Mesenchymal stem cell (in vitro differentiated cells and primary cell): ENCODE results near the gene PCDHB7.
"Not testable (repeated sequence)": the region's sequence is repeated elsewhere in the genome, so short reads cannot be mapped to it uniquely, and the experiment has no call there.

Experiments used
- DNase-seq: peaks from one replicate; pipeline ENCODE4 v3.0.0-alpha.2; 2013
- H2AFZ ChIP-seq: one replicate; pipeline ENCODE4 v1.6.1; 2013; ENCODE audit warnings: low read depth, mild to moderate bottlenecking, control low read depth, inconsistent platforms, low read length, moderate library complexity
- H2AK5ac ChIP-seq: 2 replicates; pipeline ENCODE4 v1.6.1; 2013; ENCODE audit warnings: low read length, moderate library complexity, mild to moderate bottlenecking, inconsistent platforms; ENCODE audit not compliant: severe bottlenecking
- H2BK120ac ChIP-seq: one replicate; pipeline ENCODE4 v1.6.1; 2013; ENCODE audit warnings: low read depth, mild to moderate bottlenecking, inconsistent platforms, low read length, moderate library complexity
- H2BK12ac ChIP-seq, 2 experiments: one replicate each; pipeline ENCODE4 v1.6.1; 2013; ENCODE audit warnings: inconsistent platforms in 2 of 2, low read length in 2 of 2, mild to moderate bottlenecking in 2 of 2, moderate library complexity in 2 of 2, control low read depth in 1 of 2
- H2BK15ac ChIP-seq: one replicate; pipeline ENCODE4 v1.6.1; 2013; ENCODE audit warnings: mild to moderate bottlenecking, low read depth, inconsistent platforms; ENCODE audit not compliant: poor library complexity, severe bottlenecking
- H2BK5ac ChIP-seq: 2 replicates; pipeline ENCODE4 v1.6.1; 2013; ENCODE audit warnings: low read depth, mild to moderate bottlenecking, low read length, control low read depth, inconsistent platforms; ENCODE audit not compliant: poor library complexity, severe bottlenecking
- H3K14ac ChIP-seq, 2 experiments: one replicate each; pipeline ENCODE4 v1.6.1; 2013; ENCODE audit warnings: inconsistent platforms in 2 of 2, low read length in 2 of 2, control low read depth in 1 of 2, mild to moderate bottlenecking in 1 of 2, moderate library complexity in 1 of 2
- H3K18ac ChIP-seq, 2 experiments: one replicate each; pipeline ENCODE4 v1.6.1; 2013; ENCODE audit warnings: inconsistent platforms in 2 of 2, low read length in 2 of 2, control low read depth in 1 of 2, low read depth in 1 of 2, mild to moderate bottlenecking in 1 of 2
- H3K23ac ChIP-seq, 2 experiments: one replicate each; pipeline ENCODE4 v1.6.1; 2013; ENCODE audit warnings: inconsistent platforms in 2 of 2, low read length in 2 of 2, mild to moderate bottlenecking in 2 of 2, moderate library complexity in 2 of 2, control low read depth in 1 of 2
- H3K27ac ChIP-seq: 2 replicates; pipeline ENCODE4 v1.5.1; 2013; ENCODE audit warnings: mild to moderate bottlenecking, moderate library complexity, low read length, control low read depth, inconsistent platforms; ENCODE audit not compliant: poor library complexity, severe bottlenecking
- H3K27me3 ChIP-seq, 2 experiments: 2 replicates each; pipeline versions ENCODE4 v1.6.1 to v1.7.0; 2013; ENCODE audit warnings: low read length in 2 of 2, mild to moderate bottlenecking in 2 of 2, moderate library complexity in 2 of 2, control low read depth in 1 of 2, inconsistent platforms in 1 of 2; ENCODE audit not compliant: control insufficient read depth in 1 of 2, insufficient read depth in 1 of 2
- H3K36me3 ChIP-seq, 2 experiments: 2 replicates each; pipeline versions ENCODE4 v1.6.1 to v1.7.0; 2013; ENCODE audit warnings: low read length in 2 of 2, control low read depth in 1 of 2, inconsistent platforms in 1 of 2, low read depth in 1 of 2, mild to moderate bottlenecking in 1 of 2; ENCODE audit not compliant: insufficient read depth in 2 of 2, control insufficient read depth in 1 of 2
- H3K4ac ChIP-seq, 2 experiments: one replicate each; pipeline ENCODE4 v1.6.1; 2013; ENCODE audit warnings: inconsistent platforms in 2 of 2, low read length in 2 of 2, mild to moderate bottlenecking in 2 of 2, moderate library complexity in 2 of 2, control low read depth in 1 of 2, low read depth in 1 of 2
- H3K4me1 ChIP-seq: 2 replicates; pipeline ENCODE4 v1.6.1; 2013; ENCODE audit warnings: low read depth, low read length, control low read depth; ENCODE audit not compliant: control insufficient read depth, insufficient read depth
- H3K4me2 ChIP-seq: 2 replicates; pipeline ENCODE4 v1.6.1; 2013; ENCODE audit warnings: low read length, mild to moderate bottlenecking, inconsistent platforms; ENCODE audit not compliant: poor library complexity, severe bottlenecking
- H3K4me3 ChIP-seq, 2 experiments: 2 replicates each; pipeline versions ENCODE4 v1.5.1 to v1.7.0; 2013; ENCODE audit warnings: low read length in 2 of 2, mild to moderate bottlenecking in 2 of 2, control low read depth in 1 of 2, low read depth in 1 of 2; ENCODE audit not compliant: insufficient read depth in 1 of 2
- H3K79me1 ChIP-seq: replicated peaks from 2 replicates; pipeline ENCODE4 v1.6.1; 2013; ENCODE audit warnings: mild to moderate bottlenecking, control low read depth, low read length, inconsistent platforms; ENCODE audit not compliant: poor library complexity, severe bottlenecking
- H3K9ac ChIP-seq: 2 replicates; pipeline ENCODE4 v1.7.0; 2013; ENCODE audit warnings: mild to moderate bottlenecking, low read length, moderate library complexity
- H3K9me3 ChIP-seq: 2 replicates; pipeline ENCODE4 v1.7.0; 2013; ENCODE audit warnings: mild to moderate bottlenecking, low read length; ENCODE audit not compliant: control insufficient read depth
- H4K8ac ChIP-seq: one replicate; pipeline ENCODE4 v1.6.1; 2013; ENCODE audit warnings: inconsistent platforms, mild to moderate bottlenecking, low read length, moderate library complexity
- H4K91ac ChIP-seq: one replicate; pipeline ENCODE4 v1.6.1; 2013; ENCODE audit warnings: mild to moderate bottlenecking, low read length, inconsistent platforms
- WGBS: methylation state at CpG from one replicate; pipeline ENCODE4 v1.1.7; 2013; ENCODE audit warnings: mixed read lengths; 5-methylcytosine and 5-hydroxymethylcytosine counted together

PCDHB7 gene

DNA sequence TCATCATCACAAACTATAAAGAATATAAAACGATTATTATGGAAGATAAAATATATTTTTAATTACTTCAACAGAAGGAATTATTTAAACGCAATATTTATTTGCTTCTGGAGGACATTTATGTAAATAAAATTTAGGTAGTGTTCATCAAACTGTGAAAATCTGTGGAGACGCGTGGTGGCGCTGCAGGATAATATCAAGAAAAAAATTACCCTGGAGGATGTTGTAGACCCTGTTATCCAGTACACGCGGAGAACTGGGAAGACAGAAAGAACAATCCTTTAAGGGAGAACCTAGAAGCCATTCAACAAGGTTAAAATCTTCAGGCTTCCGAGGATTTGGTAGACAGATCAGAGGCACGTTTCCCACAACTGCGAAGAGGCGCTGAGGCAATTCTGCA lies 36.0 kb downstream of the PCDHB7 start, which contains the start of gene PCDHB12:
PCDHB12 (plus strand) TSS at position 242 of the 400 bp plus-strand sequence. CDS start 189 bp downstream, outside the sequence.
- H3K9ac ChIP-seq: no peak within 1 kb of the TSS
- H2BK120ac ChIP-seq: no peak within 1 kb of the TSS
- H4K91ac ChIP-seq: no peak within 1 kb of the TSS
- H3K4me1 ChIP-seq: no peaks in the 10 kb centered on the region
- H2BK15ac ChIP-seq: no peak within 1 kb of the TSS
- H3K27me3 ChIP-seq: no peaks in the 10 kb centered on the region
- H3K4me2 ChIP-seq: no peak within 1 kb of the TSS
- no peak within 1 kb of the TSS for H2AFZ ChIP-seq
- H3K18ac ChIP-seq: no peak within 1 kb of the TSS
- no peak within 1 kb of the TSS for H2BK5ac ChIP-seq
- peaks cover 76% of the 10 kb centered on the region for H3K9me3 ChIP-seq
- DNase-seq: no peak
- H2AK5ac ChIP-seq: no peak within 1 kb of the TSS
- H3K79me1 ChIP-seq: no peaks in the 10 kb centered on the region
- no peak within 1 kb of the TSS for H3K23ac ChIP-seq
- peak within 1 kb of the TSS in 1 of 2 experiments; percentile 13 for H3K4me3 ChIP-seq
- no peak within 1 kb of the TSS for H3K27ac ChIP-seq
- no peak within 1 kb of the TSS for H4K8ac ChIP-seq
- no peaks in the 10 kb centered on the region for H3K36me3 ChIP-seq
- no peak within 1 kb of the TSS for H3K14ac ChIP-seq
- H3K4ac ChIP-seq: no peak within 1 kb of the TSS
- WGBS: 63% methylated on average over 10 of the region's 11 CpGs
- no peak within 1 kb of the TSS for H2BK12ac ChIP-seq

DNA sequence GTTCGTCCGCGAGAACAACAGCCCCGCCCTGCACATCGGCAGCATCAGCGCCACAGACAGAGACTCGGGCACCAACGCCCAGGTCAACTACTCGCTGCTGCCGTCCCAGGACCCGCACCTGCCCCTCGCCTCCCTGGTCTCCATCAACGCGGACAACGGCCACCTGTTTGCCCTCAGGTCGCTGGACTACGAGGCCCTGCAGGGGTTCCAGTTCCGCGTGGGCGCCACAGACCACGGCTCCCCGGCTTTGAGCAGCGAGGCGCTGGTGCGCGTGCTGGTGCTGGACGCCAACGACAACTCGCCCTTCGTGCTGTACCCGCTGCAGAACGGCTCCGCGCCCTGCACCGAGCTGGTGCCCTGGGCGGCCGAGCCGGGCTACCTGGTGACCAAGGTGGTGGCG lies 37.8 kb downstream of the PCDHB7 start:
- not testable (repeated sequence) for H3K14ac ChIP-seq, H3K4ac ChIP-seq, H3K18ac ChIP-seq, H3K79me1 ChIP-seq, H3K23ac ChIP-seq, H4K8ac ChIP-seq, H2AFZ ChIP-seq, H4K91ac ChIP-seq, H3K27me3 ChIP-seq, H3K4me2 ChIP-seq, H3K27ac ChIP-seq, H3K4me1 ChIP-seq, H2BK15ac ChIP-seq, H3K4me3 ChIP-seq, H3K9ac ChIP-seq, H2BK12ac ChIP-seq, DNase-seq, H2AK5ac ChIP-seq, H3K36me3 ChIP-seq, H2BK120ac ChIP-seq, H2BK5ac ChIP-seq
- peaks cover 72% of the 10 kb centered on the region for H3K9me3 ChIP-seq
- 93% methylated on average over 16 of the region's 39 CpGs for WGBS

- WGBS: 91% methylated on average over 12 of the region's 27 CpGs
- H2BK12ac ChIP-seq, H2BK120ac ChIP-seq, H4K8ac ChIP-seq, H3K4me1 ChIP-seq, H3K4me3 ChIP-seq, H4K91ac ChIP-seq, DNase-seq, H3K14ac ChIP-seq, H3K27ac ChIP-seq, H3K27me3 ChIP-seq, H2BK5ac ChIP-seq, H3K4me2 ChIP-seq, H3K18ac ChIP-seq, H3K9ac ChIP-seq, H2BK15ac ChIP-seq, H3K23ac ChIP-seq, H3K36me3 ChIP-seq, H2AK5ac ChIP-seq, H3K4ac ChIP-seq, H2AFZ ChIP-seq, H3K79me1 ChIP-seq: not testable (repeated sequence)
- H3K9me3 ChIP-seq: peaks cover 68% of the 10 kb centered on the region
Measured at GRCh38 chr5:141210849-141211248, 38.4 kb downstream of the PCDHB7 start.

DNA sequence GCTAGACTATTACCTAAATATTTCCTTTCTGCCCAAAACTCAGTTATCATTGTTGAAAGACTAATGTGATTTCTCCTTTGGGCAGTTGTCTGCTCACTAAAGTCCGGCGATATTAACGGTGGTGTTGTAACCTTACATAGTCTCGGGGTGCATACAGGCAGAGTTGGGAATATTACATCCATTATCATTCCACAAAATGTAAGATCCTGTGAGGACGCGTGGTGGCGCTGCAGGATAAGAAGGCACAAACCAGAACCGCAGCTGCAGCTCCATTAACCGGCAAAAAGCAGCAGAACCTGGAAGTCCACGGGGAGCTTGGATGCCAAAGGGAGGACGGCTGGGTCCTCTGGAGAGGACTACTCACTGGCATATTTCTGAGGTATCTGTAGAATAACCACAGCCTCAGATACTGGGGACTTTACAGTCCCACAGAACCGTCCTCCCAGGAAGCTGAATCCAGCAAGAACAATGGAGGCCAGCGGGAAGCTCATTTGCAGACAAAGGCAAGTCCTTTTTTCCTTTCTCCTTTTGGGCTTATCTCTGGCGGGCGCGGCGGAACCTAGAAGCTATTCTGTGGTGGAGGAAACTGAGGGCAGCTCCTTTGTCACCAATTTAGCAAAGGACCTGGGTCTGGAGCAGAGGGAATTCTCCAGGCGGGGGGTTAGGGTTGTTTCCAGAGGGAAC lies 41.4 kb downstream of the PCDHB7 start, which contains the start of gene PCDHB13:
PCDHB13 (plus strand) TSS at position 264 of the 684 bp plus-strand sequence; CDS start at position 469, 205 bp downstream.
- H3K4me1 ChIP-seq, H3K4ac ChIP-seq, H2BK12ac ChIP-seq, H3K27ac ChIP-seq, H3K79me1 ChIP-seq, H3K4me3 ChIP-seq, H3K36me3 ChIP-seq, H3K23ac ChIP-seq, H2AFZ ChIP-seq, H3K9ac ChIP-seq, DNase-seq, H2BK15ac ChIP-seq, H3K14ac ChIP-seq, H4K8ac ChIP-seq, H2BK5ac ChIP-seq, H2AK5ac ChIP-seq, H2BK120ac ChIP-seq, H3K27me3 ChIP-seq, H3K18ac ChIP-seq, H3K4me2 ChIP-seq, H4K91ac ChIP-seq: not testable (repeated sequence)
- WGBS: 70% methylated on average over 10 of the region's 18 CpGs
- H3K9me3 ChIP-seq: peaks cover 68% of the 10 kb centered on the region
